ENCODE results near the gene ABTB2. TPM values are rescaled to one million over a fixed set of nuclear protein-coding genes. Genes with fewer than 3 reads are reported as not detected.

The ABTB2 gene
- total and polyA plus RNA-seq, 2 donors (not counting 1 experiment from before 2014, with no cell fraction given) = 1.0 to 5.8 TPM

GRCh38 chr11:34271727-34272126 is 86.1 kb downstream of the ABTB2 start:
- no peak overlapping the region for H2AFZ ChIP-seq (ENCODE audit: low read length)
- no peaks in the 10 kb centered on the region for H3K27me3 ChIP-seq (ENCODE audit: control insufficient read depth, insufficient read depth, low read length)
- no peak overlapping the region for H3K4me2 ChIP-seq (ENCODE audit: extremely low read depth, insufficient read depth, low read length)
- DNase-seq (ENCODE audit: low read depth in 2 of 2) = no peak
- peaks cover 9% of the 10 kb centered on the region for H3K4me1 ChIP-seq (ENCODE audit: control insufficient read depth, extremely low read depth, insufficient read depth, low read length)
- H3K79me2 ChIP-seq (ENCODE audit: control insufficient read depth, insufficient read depth, low read length) = no peaks in the 10 kb centered on the region
- no peak overlapping the region for H3K27ac ChIP-seq (ENCODE audit: insufficient read depth, low read length)
- no peak overlapping the region for H3K9ac ChIP-seq (ENCODE audit: insufficient read depth, low read length)
- no peaks in the 10 kb centered on the region for H4K20me1 ChIP-seq (ENCODE audit: control insufficient read depth, extremely low read depth, insufficient read depth, low read length)
- TF ChIP-seq CTCF (conservative IDR thresholded peaks at IDR 0.05 in 1 of 2, IDR thresholded peaks at IDR 0.05 in 1 of 2; ENCODE audit: low read depth in 1 of 2, low read length in 2 of 2) = no peak
- TF ChIP-seq EZH2 (IDR thresholded peaks at IDR 0.05; ENCODE audit: low read length, missing control alignments) = no peak
- H3K4me3 ChIP-seq (replicated peaks in 1 of 4; ENCODE audit: control extremely low read depth in 1 of 4, insufficient read depth in 1 of 4, low read depth in 3 of 4, low read length in 4 of 4) = no peak overlapping the region
- H3K9me3 ChIP-seq (ENCODE audit: control insufficient read depth, insufficient read depth, low read depth, low read length) = no peaks in the 10 kb centered on the region
- H3K36me3 ChIP-seq (ENCODE audit: control insufficient read depth, insufficient read depth, low read length) = no peaks in the 10 kb centered on the region

- Histone ChIP-seq H3K27me3 (ENCODE audit: control insufficient read depth, insufficient read depth, low read length) (no peaks in the 10 kb centered on the region), H2AFZ (ENCODE audit: low read length) (no peak overlapping the region), H3K79me2 (ENCODE audit: control insufficient read depth, insufficient read depth, low read length) (no peaks in the 10 kb centered on the region), H3K4me3 (replicated peaks in 1 of 4; ENCODE audit: control extremely low read depth in 1 of 4, insufficient read depth in 1 of 4, low read depth in 3 of 4, low read length in 4 of 4) (no peak overlapping the region), H3K4me1 (ENCODE audit: control insufficient read depth, extremely low read depth, insufficient read depth, low read length) (peaks cover 12% of the 10 kb centered on the region), H3K4me2 (ENCODE audit: extremely low read depth, insufficient read depth, low read length) (no peak overlapping the region), H4K20me1 (ENCODE audit: control insufficient read depth, extremely low read depth, insufficient read depth, low read length) (no peaks in the 10 kb centered on the region), H3K36me3 (ENCODE audit: control insufficient read depth, insufficient read depth, low read length) (no peaks in the 10 kb centered on the region), H3K27ac (ENCODE audit: insufficient read depth, low read length) (no peak overlapping the region), H3K9me3 (ENCODE audit: control insufficient read depth, insufficient read depth, low read depth, low read length) (no peaks in the 10 kb centered on the region), H3K9ac (ENCODE audit: insufficient read depth, low read length) (no peak overlapping the region)
- no peak for DNase-seq (ENCODE audit: low read depth in 2 of 2)
- TF ChIP-seq CTCF (conservative IDR thresholded peaks at IDR 0.05 in 1 of 2, IDR thresholded peaks at IDR 0.05 in 1 of 2; ENCODE audit: low read depth in 1 of 2, low read length in 2 of 2) (no peak), EZH2 (IDR thresholded peaks at IDR 0.05; ENCODE audit: low read length, missing control alignments) (no peak)
Observed at GRCh38 chr11:34270711-34271110, 87.1 kb downstream of the ABTB2 start.

GRCh38 chr11:34269694-34270245 is 88.0 kb downstream of the ABTB2 start:
- no peak for DNase-seq (ENCODE audit: low read depth in 2 of 2)
- Histone ChIP-seq H3K9me3 (ENCODE audit: control insufficient read depth, insufficient read depth, low read depth, low read length) (no peaks in the 10 kb centered on the region), H3K79me2 (ENCODE audit: control insufficient read depth, insufficient read depth, low read length) (no peaks in the 10 kb centered on the region), H4K20me1 (ENCODE audit: control insufficient read depth, extremely low read depth, insufficient read depth, low read length) (no peaks in the 10 kb centered on the region), H3K9ac (ENCODE audit: insufficient read depth, low read length) (no peak overlapping the region), H3K27me3 (ENCODE audit: control insufficient read depth, insufficient read depth, low read length) (no peaks in the 10 kb centered on the region), H2AFZ (ENCODE audit: low read length) (no peak overlapping the region), H3K4me1 (ENCODE audit: control insufficient read depth, extremely low read depth, insufficient read depth, low read length) (peaks cover 9% of the 10 kb centered on the region), H3K4me3 (replicated peaks in 1 of 4; ENCODE audit: control extremely low read depth in 1 of 4, insufficient read depth in 1 of 4, low read depth in 3 of 4, low read length in 4 of 4) (no peak overlapping the region), H3K4me2 (ENCODE audit: extremely low read depth, insufficient read depth, low read length) (no peak overlapping the region), H3K36me3 (ENCODE audit: control insufficient read depth, insufficient read depth, low read length) (no peaks in the 10 kb centered on the region), H3K27ac (ENCODE audit: insufficient read depth, low read length) (no peak overlapping the region)
- TF ChIP-seq EZH2 (IDR thresholded peaks at IDR 0.05; ENCODE audit: low read length, missing control alignments) (no peak), CTCF (conservative IDR thresholded peaks at IDR 0.05 in 1 of 2, IDR thresholded peaks at IDR 0.05 in 1 of 2; ENCODE audit: low read depth in 1 of 2, low read length in 2 of 2) (no peak)
